AG04450 (cell line): ENCODE measurements around the gene RASGRP4. TPM values are rescaled to one million over a fixed set of nuclear protein-coding genes. Genes with fewer than 3 reads are reported as not detected.

ENCODE experiments used
- CTCF ChIA-PET: fragments of 300-600, 350-600 bp; formaldehyde crosslinking; extraction: SDS; loops from one replicate; lab custom pipeline; 2022; ENCODE audit warnings: antibody characterized with exemption, inconsistent platforms; lab: Charles Lee
- POLR2A ChIA-PET: fragments of 350-600 bp; formaldehyde crosslinking; extraction: SDS; loops from one replicate; lab custom pipeline; 2021; ENCODE audit warnings: antibody characterized with exemption, inconsistent platforms; lab: Yijun Ruan, JAX
- DNase-seq: peaks from one replicate; pipeline ENCODE4 v3.0.0-alpha.2; 2011; ENCODE audit warnings: low read depth, low spot score
- H3K27ac ChIP-seq: one replicate; pipeline ENCODE4 v1.5.1; 2012; ENCODE audit warnings: low read depth, low read length, control low read depth
- H3K27me3 ChIP-seq: one replicate; pipeline ENCODE4 v1.6.0; 2012; ENCODE audit warnings: low read length; ENCODE audit not compliant: control insufficient read depth, insufficient read depth
- H3K4me3 ChIP-seq: 2 replicates; pipeline ENCODE4 v1.5.1; 2011; ENCODE audit warnings: mild to moderate bottlenecking, low read depth, low read length, control low read depth
- H3K9me3 ChIP-seq: 2 replicates; pipeline ENCODE4 v1.5.1; 2012; ENCODE audit warnings: low read length; ENCODE audit not compliant: control insufficient read depth, insufficient read depth
- CTCF ChIP-seq: IDR thresholded peaks from 2 replicates; pipeline ENCODE4 v1.5.1; 2011; ENCODE audit warnings: low read depth, low read length, control low read depth, inconsistent platforms
- polyA plus RNA-seq: library from polyadenylated mRNA; depleted of rRNA; stranded (reverse); fragments of >200 nt; gene quantifications from 2 replicates; pipeline ENCODE4 v1.2.3, GENCODE V29; 2011

Gene RASGRP4
- polyA plus RNA-seq, 1 experiment, result not detected

DNA sequence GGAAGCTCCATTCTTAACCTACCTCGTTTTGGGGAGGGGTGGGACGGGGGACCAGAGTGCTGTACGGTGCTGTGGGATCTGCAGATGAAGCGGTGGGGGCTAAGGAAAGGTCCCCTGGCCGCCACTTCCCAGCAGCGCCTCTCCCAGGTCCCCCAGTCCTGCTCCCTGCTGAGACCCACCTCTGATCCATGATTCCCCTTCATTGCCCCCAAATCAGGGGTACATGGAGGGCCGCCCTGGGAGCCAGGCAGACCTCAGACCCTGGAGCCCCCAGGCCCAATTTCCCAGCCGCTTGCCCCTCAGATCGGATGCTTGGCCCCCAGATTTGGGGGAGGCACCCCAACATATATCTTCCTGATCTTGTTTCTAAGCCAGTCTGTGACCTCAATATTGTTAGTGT is 26.9 kb downstream of the RASGRP4 start:
- DNase-seq, result no peak

DNA sequence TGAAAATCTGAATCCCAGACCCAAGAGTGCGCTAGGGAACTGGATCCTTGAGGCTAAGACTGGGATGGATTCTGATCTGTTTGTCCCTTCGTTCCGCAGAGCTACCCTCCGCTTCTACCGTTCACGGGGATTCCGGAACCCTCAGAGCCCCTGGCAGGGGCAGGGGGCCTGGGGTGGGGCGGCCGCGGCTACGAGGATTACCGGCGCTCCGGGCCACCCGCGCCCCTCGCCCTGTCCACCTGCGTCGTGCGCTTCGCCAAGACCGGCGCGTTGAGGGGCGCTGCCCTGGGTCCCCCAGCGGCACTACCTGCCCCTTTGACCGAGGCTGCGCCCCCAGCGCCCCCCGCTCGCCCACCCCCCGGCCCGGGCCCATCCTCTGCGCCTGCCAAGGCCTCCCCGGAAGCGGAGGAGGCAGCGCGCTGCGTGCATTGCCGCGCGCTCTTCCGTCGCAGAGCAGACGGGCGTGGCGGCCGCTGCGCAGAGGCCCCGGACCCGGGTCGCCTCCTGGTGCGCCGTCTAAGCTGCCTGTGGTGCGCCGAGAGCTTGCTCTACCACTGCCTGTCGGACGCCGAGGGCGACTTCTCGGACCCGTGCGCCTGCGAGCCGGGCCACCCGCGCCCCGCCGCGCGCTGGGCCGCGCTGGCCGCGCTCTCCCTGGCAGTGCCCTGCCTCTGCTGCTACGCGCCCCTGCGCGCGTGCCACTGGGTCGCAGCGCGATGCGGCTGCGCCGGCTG is 30.5 kb downstream of the RASGRP4 start:
- TF ChIP-seq CTCF, result no peak
- no peak overlapping the region for H3K27ac ChIP-seq
- H3K9me3 ChIP-seq, result peaks cover 7% of the 10 kb centered on the region; the same call in 1 of the 2 replicates
- POLR2A ChIA-PET, result no interaction called here
- CTCF ChIA-PET, result interaction anchor here (0.6 kb wide), 1 partner anchor 238 kb away, joined by 5 read pairs; no protein-coding TSS in a partner anchor
- H3K27me3 ChIP-seq, result no peaks in the 10 kb centered on the region
- no peak for DNase-seq
- no peak overlapping the region for H3K4me3 ChIP-seq

More for the DNA sequence above, 26.9 kb downstream of the RASGRP4 start:
- no peak for TF ChIP-seq CTCF
- Histone ChIP-seq H3K27me3 (no peaks in the 10 kb centered on the region), H3K4me3 (no peak overlapping the region), H3K27ac (no peak overlapping the region), H3K9me3 (peaks cover 7% of the 10 kb centered on the region; the same call in 1 of the 2 replicates)
- ChIA-PET POLR2A (no interaction called here), CTCF (interaction anchor here (0.6 to 1.6 kb wide), 2 partner anchors 9 to 162 kb away, joined by 3 to 6 read pairs; no protein-coding TSS in a partner anchor)

- CTCF ChIA-PET, result interaction anchor here (1.3 to 1.6 kb wide), 2 partner anchors 9 to 150 kb away, joined by 3 to 18 read pairs; partner anchors contain the start of gene FAM98C
- peaks cover 7% of the 10 kb centered on the region; the same call in 1 of the 2 replicates for H3K9me3 ChIP-seq
- POLR2A ChIA-PET, result no interaction called here
- no peak overlapping the region for H3K27ac ChIP-seq
- no peak for DNase-seq
- no peaks in the 10 kb centered on the region for H3K27me3 ChIP-seq
- TF ChIP-seq CTCF, result no peak
- no peak overlapping the region for H3K4me3 ChIP-seq
These were observed 31.5 kb downstream of the RASGRP4 start for GRCh38 chr19:38394488-38394887.

GRCh38 chr19:38392707-38393308 is 33.2 kb downstream of the RASGRP4 start:
- no peak overlapping the region for H3K27ac ChIP-seq
- DNase-seq, result no peak
- CTCF ChIA-PET, result interaction anchor here (0.7 to 1.6 kb wide), 3 partner anchors 10 to 72 kb away, joined by 4 to 18 read pairs (median 5); partner anchors contain the start of gene FAM98C
- TF ChIP-seq CTCF, result no peak
- H3K9me3 ChIP-seq, result peaks cover 7% of the 10 kb centered on the region; the same call in 1 of the 2 replicates
- no peak overlapping the region for H3K4me3 ChIP-seq
- H3K27me3 ChIP-seq, result no peaks in the 10 kb centered on the region
- POLR2A ChIA-PET, result interaction anchor here (1.2 kb wide), 1 partner anchor 10 kb away, joined by 6 read pairs; the partner anchor contains the start of gene FAM98C
